Peyer's patch (tissue), 4 donors: ENCODE measurements around the gene GNAI3.

Experiments used
- CTCF ChIP-seq, 6 experiments: fragments of 450-650 bp in 4 of 6; fragments of 200-600 bp in 2 of 6; sonication (generic) in 1 of 6; IDR thresholded peaks; one replicate each; pipeline ENCODE4 v1.5.1; 2017 to 2019; ENCODE audit warnings: antibody characterized with exemption in 6 of 6, mild to moderate bottlenecking in 3 of 6, moderate library complexity in 1 of 6
- POLR2A ChIP-seq, 2 donors: fragments of 450-650 bp; IDR thresholded peaks; one replicate each; pipeline ENCODE4 v1.5.1; 2017; ENCODE audit warnings: antibody characterized with exemption in 2 of 2, mild to moderate bottlenecking in 2 of 2, moderate library complexity in 2 of 2

GRCh38 chr1:109641078-109641740 is 92.8 kb downstream of the GNAI3 start:
- TF ChIP-seq CTCF (IDR thresholded peaks at IDR 0.05), result no peak
- no peak for TF ChIP-seq POLR2A (IDR thresholded peaks at IDR 0.05)
